Psoas muscle (tissue), 7 donors: Measurements from ENCODE around the gene SIGLEC14. TPM values are rescaled to one million over a fixed set of nuclear protein-coding genes. Genes with fewer than 3 reads are reported as not detected.

ENCODE experiments used
- polyA plus RNA-seq, 3 donors: library from polyadenylated mRNA; stranded (reverse); fragments of 200-250 nt; gene quantifications; one replicate each; pipeline ENCODE4 v1.2.3, GENCODE V29; 2013
- total RNA-seq, 4 donors: library from RNA; stranded (reverse); fragmentation: NEBNext Ultra II Directional in 2 of 4; extraction: Animal tissue kit (Norgen Biotek cat#: 25700) in 2 of 4; gene quantifications; one replicate each; pipeline versions ENCODE4 v1.2.1 to v1.2.4, GENCODE V29; 2021 to 2023
- donor health status: healthy with polysubstance abuse.
- donor health status: DM: no; HTN: no; CAD: no; lungs with moderate emphysema.
- donor health status: Bipolar disorder and iron deficiency.
- donor health status: healthy.
- donor health status: DM: no; HTN: no; CAD: no.
- donor health status: DM: no; HTN: no; CAD: no.
- donor health status: DM: yes; HTN: yes; CAD: no.

The SIGLEC14 gene
- total and polyA plus RNA-seq, 7 donors, result 0.07 to 1.9 (median 0.93) TPM

Other genes starting within 250 kb of the SIGLEC14 start
- gene SIGLEC10, start 229.2 kb downstream of the SIGLEC14 start, total RNA-seq, result 1 to 10 TPM in 1 of 4 donors, under 1 TPM in 3; 0.64 to 1.1 (median 0.79) TPM
- gene SIGLEC10, start 229.2 kb downstream of the SIGLEC14 start, polyA plus RNA-seq, result under 1 TPM; 0.09 to 0.98 (median 0.11) TPM
- under 1 TPM in 2 of 4 donors, not detected in 2; 0.13 to 0.14 TPM for gene SIGLEC8, start 188.4 kb downstream of the SIGLEC14 start, total RNA-seq
- gene SIGLEC8, start 188.4 kb downstream of the SIGLEC14 start, polyA plus RNA-seq, result under 1 TPM in 2 of 3 donors, not detected in 1; 0.03 to 0.09 TPM
- not detected for gene CEACAM18, start 168.3 kb downstream of the SIGLEC14 start, total RNA-seq
- not detected for gene CEACAM18, start 168.3 kb downstream of the SIGLEC14 start, polyA plus RNA-seq
- under 1 TPM in 3 of 4 donors, not detected in 1; 0.13 to 0.20 (median 0.13) TPM for gene SIGLEC12, start 145.0 kb downstream of the SIGLEC14 start, total RNA-seq
- under 1 TPM in 2 of 3 donors, not detected in 1; 0.05 to 0.11 TPM for gene SIGLEC12, start 145.0 kb downstream of the SIGLEC14 start, polyA plus RNA-seq
- gene SIGLEC6, start 115.2 kb downstream of the SIGLEC14 start, total RNA-seq, result under 1 TPM; 0.20 to 0.40 (median 0.27) TPM
- gene SIGLEC6, start 115.2 kb downstream of the SIGLEC14 start, polyA plus RNA-seq, result under 1 TPM in 1 of 3 donors, not detected in 2; 0.03 TPM
- gene ZNF175, start 75.5 kb downstream of the SIGLEC14 start, total RNA-seq, result 1 to 10 TPM; 4.4 to 8.9 (median 6.7) TPM
- 1 to 10 TPM; 2.3 to 6.2 (median 3.0) TPM for gene ZNF175, start 75.5 kb downstream of the SIGLEC14 start, polyA plus RNA-seq
- under 1 TPM in 2 of 4 donors, not detected in 2; 0.56 to 0.65 TPM for gene SIGLEC5, start 16.4 kb downstream of the SIGLEC14 start, total RNA-seq
- under 1 TPM in 1 of 3 donors, not detected in 2; 0.01 TPM for gene SIGLEC5, start 16.4 kb downstream of the SIGLEC14 start, polyA plus RNA-seq
- 1 to 10 TPM; 2.9 to 4.2 (median 3.5) TPM for gene SPACA6, start 46.5 kb upstream of the SIGLEC14 start, total RNA-seq
- 1 to 10 TPM; 1.5 to 5.2 (median 2.1) TPM for gene SPACA6, start 46.5 kb upstream of the SIGLEC14 start, polyA plus RNA-seq
- under 1 TPM in 2 of 4 donors, not detected in 2; 0.32 to 0.46 TPM for gene HAS1, start 77.2 kb upstream of the SIGLEC14 start, total RNA-seq
- under 1 TPM; 0.04 to 0.25 (median 0.04) TPM for gene HAS1, start 77.2 kb upstream of the SIGLEC14 start, polyA plus RNA-seq
- 1 to 10 TPM; 1.5 to 6.7 (median 3.5) TPM for gene FPR1, start 105.1 kb upstream of the SIGLEC14 start, total RNA-seq
- 1 to 10 TPM in 1 of 3 donors, under 1 TPM in 2; 0.45 to 2.1 (median 0.55) TPM for gene FPR1, start 105.1 kb upstream of the SIGLEC14 start, polyA plus RNA-seq
- under 1 TPM; 0.30 to 0.98 (median 0.68) TPM for gene FPR2, start 114.4 kb upstream of the SIGLEC14 start, total RNA-seq
- gene FPR2, start 114.4 kb upstream of the SIGLEC14 start, polyA plus RNA-seq, result under 1 TPM; 0.06 to 0.21 (median 0.08) TPM
- 1 to 10 TPM; 1.2 to 2.3 (median 1.8) TPM for gene FPR3, start 148.3 kb upstream of the SIGLEC14 start, total RNA-seq
- under 1 TPM; 0.27 to 0.66 (median 0.32) TPM for gene FPR3, start 148.3 kb upstream of the SIGLEC14 start, polyA plus RNA-seq
- gene ZNF577, start 241.1 kb upstream of the SIGLEC14 start, total RNA-seq, result 1 to 10 TPM; 3.9 to 9.1 (median 5.3) TPM
- gene ZNF577, start 241.1 kb upstream of the SIGLEC14 start, polyA plus RNA-seq, result 10 to 100 TPM in 1 of 3 donors, 1 to 10 TPM in 2; 3.1 to 10.4 (median 5.1) TPM